PC-9 (cell line): ENCODE results near the gene SLCO2B1. TPM values are rescaled to one million over a fixed set of nuclear protein-coding genes. Genes with fewer than 3 reads are reported as not detected.

Source experiments
- BruUV-seq: library from RNA; stranded (reverse); fragments of 400-500 nt; replicated peaks from 2 replicates; lab custom pipeline; 2021; lab: Mats Ljungman, UMichigan
- CTCF ChIA-PET: fragments of 300-600 bp; sonication (Branson Sonifier 250); formaldehyde crosslinking; loops from one replicate; lab custom pipeline; 2022; ENCODE audit warnings: antibody characterized with exemption; lab: Charles Lee
- POLR2A ChIA-PET: fragments of 300-600 bp; sonication (Branson Sonifier 250); formaldehyde crosslinking; loops from one replicate; lab custom pipeline; 2022; ENCODE audit warnings: antibody characterized with exemption; ENCODE audit not compliant: unreplicated experiment; lab: Charles Lee
- DNase-seq, 2 experiments: peaks; one replicate each; pipeline versions ENCODE4 v3.0.0 to v3.0.0-alpha.2; 2015 to 2022; ENCODE audit warnings: mixed read lengths in 1 of 2
- H2AFZ ChIP-seq: fragments of 200-600 bp; sonication (generic); 2 replicates; pipeline ENCODE4 v1.8.1; 2017; ENCODE audit warnings: antibody characterized with exemption
- H3F3A ChIP-seq: fragments of 200-600 bp; sonication (generic); 2 replicates; pipeline ENCODE4 v1.8.1; 2017; ENCODE audit warnings: antibody characterized with exemption, mild to moderate bottlenecking, low read depth; ENCODE audit not compliant: insufficient read depth
- H3K27ac ChIP-seq: fragments of 200-600 bp; sonication (generic); 2 replicates; pipeline ENCODE4 v1.6.1; 2016; ENCODE audit warnings: mixed run types
- H3K27me3 ChIP-seq: fragments of 200-600 bp; sonication (generic); 2 replicates; pipeline ENCODE4 v1.6.1; 2016; ENCODE audit warnings: low read depth, mixed run types; ENCODE audit not compliant: insufficient read depth
- H3K36me3 ChIP-seq: fragments of 200-600 bp; sonication (generic); 2 replicates; pipeline ENCODE4 v1.6.1; 2016; ENCODE audit warnings: low read depth, mixed run types
- H3K4me1 ChIP-seq: fragments of 200-600 bp; sonication (generic); replicated peaks from 2 replicates; pipeline ENCODE4 v1.6.1; 2016; ENCODE audit warnings: mixed run types; ENCODE audit not compliant: insufficient read depth
- H3K4me2 ChIP-seq: fragments of 200-600 bp; sonication (generic); 2 replicates; pipeline ENCODE4 v1.6.1; 2017; ENCODE audit warnings: mixed run types
- H3K4me3 ChIP-seq: fragments of 200-600 bp; sonication (generic); 2 replicates; pipeline ENCODE4 v1.6.1; 2016; ENCODE audit warnings: mixed run types
- H3K79me2 ChIP-seq: fragments of 200-600 bp; sonication (generic); 2 replicates; pipeline ENCODE4 v1.6.1; 2017; ENCODE audit warnings: low read depth, mixed run types
- H3K9me2 ChIP-seq: fragments of 200-600 bp; sonication (generic); 2 replicates; pipeline ENCODE4 v1.8.1; 2017; ENCODE audit warnings: mild to moderate bottlenecking; ENCODE audit not compliant: insufficient read depth
- H3K9me3 ChIP-seq: fragments of 200-600 bp; sonication (generic); 2 replicates; pipeline ENCODE4 v1.8.1; 2016; ENCODE audit warnings: low read depth; ENCODE audit not compliant: insufficient read depth
- H4K20me1 ChIP-seq: fragments of 200-600 bp; sonication (generic); 2 replicates; pipeline ENCODE4 v1.8.1; 2017; ENCODE audit not compliant: insufficient read depth
- EZH2 ChIP-seq: fragments of 200-600 bp; sonication (generic); IDR thresholded peaks from 2 replicates; pipeline ENCODE4 v1.8.0; 2017; ENCODE audit warnings: antibody characterized with exemption, low read depth
- intact Hi-C: fragments of 100-400 bp; cut with micrococcal nuclease; formaldehyde crosslinking; loops from one replicate; pipeline ENCODE4 v1.10.0; 2022; ENCODE audit not compliant: unreplicated experiment
- total RNA-seq: library from RNA; stranded (reverse); gene quantifications from 2 replicates; pipeline ENCODE4 v1.2.3, GENCODE V29; 2021
- TF ChIP-seq, protein P1 (sequence below): fragments of 200-600 bp; sonication (generic); conservative IDR thresholded peaks from 2 replicates; pipeline ENCODE4 v1.6.1; 2017; ENCODE audit warnings: mixed run types, antibody characterized with exemption, mild to moderate bottlenecking, moderate library complexity

Gene SLCO2B1
- total RNA-seq, 1 experiment from 2014 or later: 1.3 TPM

DNA sequence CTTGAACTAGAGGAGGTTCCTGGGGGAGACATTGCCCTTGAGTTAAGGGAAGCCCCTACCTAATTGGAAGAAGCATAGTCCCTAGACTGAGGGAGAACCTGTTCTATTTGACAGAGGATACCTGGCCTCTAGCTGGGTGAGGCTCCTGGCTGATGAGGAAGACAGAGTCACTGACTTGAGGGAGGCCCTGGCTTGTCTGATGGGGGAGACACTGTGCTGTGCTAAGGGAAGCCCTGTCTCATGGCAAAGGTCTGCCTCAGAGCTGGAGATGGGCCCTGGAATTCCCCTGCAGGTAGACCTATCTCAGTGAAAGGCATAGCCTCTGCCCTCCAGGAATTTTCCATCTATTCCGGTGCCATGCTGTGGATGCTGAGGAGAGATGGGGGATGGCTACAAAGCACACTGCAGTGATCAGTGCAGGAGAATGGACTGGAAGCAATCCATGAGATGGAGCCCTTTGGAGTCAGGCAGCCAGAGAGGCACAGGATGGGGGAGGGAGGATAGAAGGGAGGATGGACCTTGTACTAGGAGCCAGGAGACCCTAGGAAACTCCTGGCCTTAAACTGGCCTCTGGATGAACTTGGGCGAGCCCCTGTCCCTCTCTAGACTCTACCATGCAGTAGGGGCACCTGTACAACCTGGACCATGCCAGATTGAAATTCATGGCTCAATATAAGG, 39.9 kb downstream of the SLCO2B1 start:
- peaks cover 85% of the 10 kb centered on the region for H3K27me3 ChIP-seq
- no peaks in the 10 kb centered on the region for H3K36me3 ChIP-seq
- no peak overlapping the region for H3K4me2 ChIP-seq
- DNase-seq: no peak
- CTCF ChIA-PET: no interaction called here
- H3K4me1 ChIP-seq: no peaks in the 10 kb centered on the region
- H3K9me2 ChIP-seq: no peaks in the 10 kb centered on the region
- intact Hi-C loops: no loop called here
- BruUV-seq: no TSS peak
- POLR2A ChIA-PET: no interaction called here
- TF ChIP-seq EZH2: no peak
- TF ChIP-seq, protein P1, sequence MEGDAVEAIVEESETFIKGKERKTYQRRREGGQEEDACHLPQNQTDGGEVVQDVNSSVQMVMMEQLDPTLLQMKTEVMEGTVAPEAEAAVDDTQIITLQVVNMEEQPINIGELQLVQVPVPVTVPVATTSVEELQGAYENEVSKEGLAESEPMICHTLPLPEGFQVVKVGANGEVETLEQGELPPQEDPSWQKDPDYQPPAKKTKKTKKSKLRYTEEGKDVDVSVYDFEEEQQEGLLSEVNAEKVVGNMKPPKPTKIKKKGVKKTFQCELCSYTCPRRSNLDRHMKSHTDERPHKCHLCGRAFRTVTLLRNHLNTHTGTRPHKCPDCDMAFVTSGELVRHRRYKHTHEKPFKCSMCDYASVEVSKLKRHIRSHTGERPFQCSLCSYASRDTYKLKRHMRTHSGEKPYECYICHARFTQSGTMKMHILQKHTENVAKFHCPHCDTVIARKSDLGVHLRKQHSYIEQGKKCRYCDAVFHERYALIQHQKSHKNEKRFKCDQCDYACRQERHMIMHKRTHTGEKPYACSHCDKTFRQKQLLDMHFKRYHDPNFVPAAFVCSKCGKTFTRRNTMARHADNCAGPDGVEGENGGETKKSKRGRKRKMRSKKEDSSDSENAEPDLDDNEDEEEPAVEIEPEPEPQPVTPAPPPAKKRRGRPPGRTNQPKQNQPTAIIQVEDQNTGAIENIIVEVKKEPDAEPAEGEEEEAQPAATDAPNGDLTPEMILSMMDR: no peak
- no peak overlapping the region for H3K27ac ChIP-seq
- H3K9me3 ChIP-seq: no peaks in the 10 kb centered on the region
- H3K4me3 ChIP-seq: no peak overlapping the region
- H3F3A ChIP-seq: no peaks in the 10 kb centered on the region
- no peaks in the 10 kb centered on the region for H4K20me1 ChIP-seq
- H3K79me2 ChIP-seq: no peaks in the 10 kb centered on the region
- H2AFZ ChIP-seq: no peak overlapping the region

GRCh38 chr11:75191330-75191717, 40.4 kb downstream of the SLCO2B1 start:
- intact Hi-C loops: no loop called here
- TF ChIP-seq EZH2: no peak
- TF ChIP-seq, protein P1: no peak
- H4K20me1 ChIP-seq: no peaks in the 10 kb centered on the region
- no peaks in the 10 kb centered on the region for H3K79me2 ChIP-seq
- H3F3A ChIP-seq: no peaks in the 10 kb centered on the region
- no peak overlapping the region for H3K4me3 ChIP-seq
- POLR2A ChIA-PET: no interaction called here
- no TSS peak for BruUV-seq
- H3K27ac ChIP-seq: no peak overlapping the region
- no peaks in the 10 kb centered on the region for H3K9me2 ChIP-seq
- CTCF ChIA-PET: no interaction called here
- peaks cover 85% of the 10 kb centered on the region for H3K27me3 ChIP-seq
- no peaks in the 10 kb centered on the region for H3K9me3 ChIP-seq
- no peaks in the 10 kb centered on the region for H3K4me1 ChIP-seq
- no peak overlapping the region for H2AFZ ChIP-seq
- H3K4me2 ChIP-seq: no peak overlapping the region
- H3K36me3 ChIP-seq: no peaks in the 10 kb centered on the region
- DNase-seq: no peak

- no peak overlapping the region for H3K4me2 ChIP-seq
- H3F3A ChIP-seq: no peaks in the 10 kb centered on the region
- intact Hi-C loops: no loop called here
- peaks cover 86% of the 10 kb centered on the region for H3K27me3 ChIP-seq
- BruUV-seq: no TSS peak
- H2AFZ ChIP-seq: no peak overlapping the region
- no peak for DNase-seq
- no peaks in the 10 kb centered on the region for H3K9me3 ChIP-seq
- H3K36me3 ChIP-seq: no peaks in the 10 kb centered on the region
- no peak overlapping the region for H3K4me3 ChIP-seq
- CTCF ChIA-PET: no interaction called here
- POLR2A ChIA-PET: no interaction called here
- H4K20me1 ChIP-seq: no peaks in the 10 kb centered on the region
- H3K79me2 ChIP-seq: no peaks in the 10 kb centered on the region
- no peak for TF ChIP-seq EZH2
- TF ChIP-seq, protein P1: no peak
- no peaks in the 10 kb centered on the region for H3K9me2 ChIP-seq
- H3K27ac ChIP-seq: no peak overlapping the region
- H3K4me1 ChIP-seq: no peaks in the 10 kb centered on the region
These were observed 42.4 kb downstream of the SLCO2B1 start for GRCh38 chr11:75193271-75193670.
